Left ventricle myocardium inferior (tissue), 1 donor: ENCODE results near the gene CHMP1B. TPM values are rescaled to one million over a fixed set of nuclear protein-coding genes. Genes with fewer than 3 reads are reported as not detected.

Experiments used
- DNase-seq: peaks from one replicate; pipeline ENCODE4 v3.0.0-alpha.2; 2020
- H3K27ac ChIP-seq: fragments of 200-600 bp; replicated peaks from 2 replicates; pipeline ENCODE4 v1.8.0; 2021
- H3K27me3 ChIP-seq: fragments of 200-600 bp; 2 replicates; pipeline ENCODE4 v1.8.0; 2021; ENCODE audit warnings: low read depth
- H3K36me3 ChIP-seq: fragments of 200-600 bp; 2 replicates; pipeline ENCODE4 v1.8.0; 2021
- H3K4me1 ChIP-seq: fragments of 200-600 bp; 2 replicates; pipeline ENCODE4 v1.8.0; 2021
- H3K4me3 ChIP-seq: fragments of 200-600 bp; 2 replicates; pipeline ENCODE4 v1.8.0; 2021; ENCODE audit warnings: mild to moderate bottlenecking, moderate library complexity
- H3K9me3 ChIP-seq: fragments of 200-600 bp; replicated peaks from 2 replicates; pipeline ENCODE4 v1.8.0; 2021
- CTCF ChIP-seq: fragments of 200-600 bp; IDR thresholded peaks from 2 replicates; pipeline ENCODE4 v1.8.0; 2021; ENCODE audit warnings: antibody characterized with exemption, mild to moderate bottlenecking, borderline replicate concordance
- intact Hi-C: fragments of 100-400 bp; cut with micrococcal nuclease; formaldehyde crosslinking; loops from one replicate; pipeline ENCODE4 v1.11.0; 2022
- total RNA-seq: library from RNA; stranded (reverse); fragmentation: NEBNext Ultra II Directional; extraction: Animal tissue kit (Norgen Biotek cat#: 25700); gene quantifications from one replicate; pipeline ENCODE4 v1.2.1, GENCODE V29; 2021
- donor health status: DM: no; HTN: yes; CAD: no; lungs with severe emphysema.

The CHMP1B gene
- total RNA-seq, 1 donor from 2014 or later, result 30.4 TPM

- intact Hi-C loops, result loop anchor here (10.0 kb wide), 1 partner anchor 143 kb away; no protein-coding TSS in a partner anchor
Measured at GRCh38 chr18:11877497-11878135, 26.4 kb downstream of the CHMP1B start.

GRCh38 chr18:11880586-11881304, 29.5 kb downstream of the CHMP1B start:
- intact Hi-C loops, result no loop called here
- TF ChIP-seq CTCF, result no peak
- DNase-seq, result no peak

More at GRCh38 chr18:11877497-11878135, 26.4 kb downstream of the CHMP1B start:
- no peak overlapping the region for H3K27ac ChIP-seq
- H3K4me1 ChIP-seq, result no peaks in the 10 kb centered on the region
- no peaks in the 10 kb centered on the region for H3K27me3 ChIP-seq
- H3K36me3 ChIP-seq, result peaks cover 9% of the 10 kb centered on the region
- no peak for DNase-seq
- no peak overlapping the region for H3K4me3 ChIP-seq
- TF ChIP-seq CTCF, result no peak
- H3K9me3 ChIP-seq, result peaks cover 5% of the 10 kb centered on the region

GRCh38 chr18:11882636-11883035, 31.4 kb downstream of the CHMP1B start:
- no peaks in the 10 kb centered on the region for H3K4me1 ChIP-seq
- intact Hi-C loops, result no loop called here
- TF ChIP-seq CTCF, result no peak
- no peak for DNase-seq
- H3K36me3 ChIP-seq, result peaks cover 52% of the 10 kb centered on the region
- no peaks in the 10 kb centered on the region for H3K27me3 ChIP-seq
- H3K4me3 ChIP-seq, result no peak overlapping the region
- no peak overlapping the region for H3K27ac ChIP-seq
- no peaks in the 10 kb centered on the region for H3K9me3 ChIP-seq

More at GRCh38 chr18:11880586-11881304, 29.5 kb downstream of the CHMP1B start:
- Histone ChIP-seq H3K4me1 (no peaks in the 10 kb centered on the region), H3K4me3 (no peak overlapping the region), H3K9me3 (no peaks in the 10 kb centered on the region), H3K36me3 (peaks cover 33% of the 10 kb centered on the region), H3K27ac (no peak overlapping the region), H3K27me3 (no peaks in the 10 kb centered on the region)

GRCh38 chr18:11883153-11883552, 31.9 kb downstream of the CHMP1B start:
- H3K27me3 ChIP-seq, result no peaks in the 10 kb centered on the region
- no peak for TF ChIP-seq CTCF
- peaks cover 57% of the 10 kb centered on the region for H3K36me3 ChIP-seq
- H3K4me3 ChIP-seq, result no peak overlapping the region
- intact Hi-C loops, result no loop called here
- DNase-seq, result no peak
- H3K9me3 ChIP-seq, result no peaks in the 10 kb centered on the region
- no peak overlapping the region for H3K27ac ChIP-seq
- H3K4me1 ChIP-seq, result no peaks in the 10 kb centered on the region

GRCh38 chr18:11884396-11885030, 33.3 kb downstream of the CHMP1B start:
- TF ChIP-seq CTCF, result no peak
- Histone ChIP-seq H3K4me3 (no peak overlapping the region), H3K27me3 (no peaks in the 10 kb centered on the region), H3K27ac (no peak overlapping the region), H3K4me1 (no peaks in the 10 kb centered on the region), H3K9me3 (no peaks in the 10 kb centered on the region), H3K36me3 (peaks cover 71% of the 10 kb centered on the region)
- intact Hi-C loops, result no loop called here
- DNase-seq, result no peak
